Daoy (cell line): ENCODE measurements around the gene TOMM6. TPM values are rescaled to one million over a fixed set of nuclear protein-coding genes. Genes with fewer than 3 reads are reported as not detected.
A peak's percentile ranks its signal among the peaks of the same experiment; 100 is the strongest.
"Not testable (repeated sequence)": the region's sequence is repeated elsewhere in the genome, so short reads cannot be mapped to it uniquely, and the experiment has no call there.

Source experiments
- DNase-seq: peaks from one replicate; pipeline ENCODE4 v3.0.0-alpha.2; 2015; ENCODE audit warnings: low read depth
- total RNA-seq: library from RNA; depleted of rRNA; stranded (reverse); fragments of >200 nt; shearing (Covaris generic); gene quantifications from 2 replicates; pipeline ENCODE4 v1.2.3, GENCODE V29; 2014

The TOMM6 gene
- total RNA-seq, 1 experiment from 2014 or later: 285 TPM

- no peak for DNase-seq
These were observed 2.2 kb upstream of the TOMM6 start for GRCh38 chr6:41785254-41785653.

GRCh38 chr6:41785689-41786450, 1.6 kb upstream of the TOMM6 start:
- DNase-seq: peak; percentile 43

GRCh38 chr6:41786451-41787218, 859 bp upstream of the TOMM6 start:
- DNase-seq: peak; percentile 95

- DNase-seq: no peak
These were observed 1.9 kb downstream of the TOMM6 start for GRCh38 chr6:41789390-41789724.

- DNase-seq: no peak
These were observed 2.6 kb downstream of the TOMM6 start for GRCh38 chr6:41790045-41790444.

- DNase-seq: no peak
These were observed 3.8 kb downstream of the TOMM6 start for GRCh38 chr6:41791305-41791704.

GRCh38 chr6:41791984-41792383, 4.5 kb downstream of the TOMM6 start:
- DNase-seq: no peak

GRCh38 chr6:41796474-41796873, 9.0 kb downstream of the TOMM6 start:
- no peak for DNase-seq

- no peak for DNase-seq
These were observed 11.5 kb downstream of the TOMM6 start for GRCh38 chr6:41798901-41799558.

GRCh38 chr6:41799559-41799911, 12.0 kb downstream of the TOMM6 start:
- DNase-seq: no peak

- DNase-seq: no peak
These were observed 13.9 kb downstream of the TOMM6 start for GRCh38 chr6:41801380-41801779.

GRCh38 chr6:41805830-41806774, 18.6 kb downstream of the TOMM6 start:
- DNase-seq: no peak

- no peak for DNase-seq
These were observed 23.6 kb downstream of the TOMM6 start for GRCh38 chr6:41811095-41811494.

- DNase-seq: not testable (repeated sequence)
These were observed 24.5 kb downstream of the TOMM6 start for GRCh38 chr6:41811946-41812345.

GRCh38 chr6:41813469-41813868, 26.0 kb downstream of the TOMM6 start:
- no peak for DNase-seq

GRCh38 chr6:41813956-41814355, 26.5 kb downstream of the TOMM6 start:
- DNase-seq: no peak

GRCh38 chr6:41814629-41815028, 27.1 kb downstream of the TOMM6 start:
- no peak for DNase-seq

- DNase-seq: no peak
These were observed 28.1 kb downstream of the TOMM6 start for GRCh38 chr6:41815587-41815986.

GRCh38 chr6:41818271-41819054, 31.0 kb downstream of the TOMM6 start:
- DNase-seq: no peak

- DNase-seq: no peak
These were observed 33.8 kb downstream of the TOMM6 start for GRCh38 chr6:41821266-41821665.

- no peak for DNase-seq
These were observed 34.5 kb downstream of the TOMM6 start for GRCh38 chr6:41822021-41822420.
